ELR (cell line): ENCODE measurements around the gene GPR52.
"Not testable (repeated sequence)": the region's sequence is repeated elsewhere in the genome, so short reads cannot be mapped to it uniquely, and the experiment has no call there.

Experiments
- DNase-seq: peaks from one replicate; pipeline ENCODE4 v3.0.0-alpha.2; 2015; ENCODE audit warnings: low read depth

Gene GPR52, protein sequence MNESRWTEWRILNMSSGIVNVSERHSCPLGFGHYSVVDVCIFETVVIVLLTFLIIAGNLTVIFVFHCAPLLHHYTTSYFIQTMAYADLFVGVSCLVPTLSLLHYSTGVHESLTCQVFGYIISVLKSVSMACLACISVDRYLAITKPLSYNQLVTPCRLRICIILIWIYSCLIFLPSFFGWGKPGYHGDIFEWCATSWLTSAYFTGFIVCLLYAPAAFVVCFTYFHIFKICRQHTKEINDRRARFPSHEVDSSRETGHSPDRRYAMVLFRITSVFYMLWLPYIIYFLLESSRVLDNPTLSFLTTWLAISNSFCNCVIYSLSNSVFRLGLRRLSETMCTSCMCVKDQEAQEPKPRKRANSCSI

DNA sequence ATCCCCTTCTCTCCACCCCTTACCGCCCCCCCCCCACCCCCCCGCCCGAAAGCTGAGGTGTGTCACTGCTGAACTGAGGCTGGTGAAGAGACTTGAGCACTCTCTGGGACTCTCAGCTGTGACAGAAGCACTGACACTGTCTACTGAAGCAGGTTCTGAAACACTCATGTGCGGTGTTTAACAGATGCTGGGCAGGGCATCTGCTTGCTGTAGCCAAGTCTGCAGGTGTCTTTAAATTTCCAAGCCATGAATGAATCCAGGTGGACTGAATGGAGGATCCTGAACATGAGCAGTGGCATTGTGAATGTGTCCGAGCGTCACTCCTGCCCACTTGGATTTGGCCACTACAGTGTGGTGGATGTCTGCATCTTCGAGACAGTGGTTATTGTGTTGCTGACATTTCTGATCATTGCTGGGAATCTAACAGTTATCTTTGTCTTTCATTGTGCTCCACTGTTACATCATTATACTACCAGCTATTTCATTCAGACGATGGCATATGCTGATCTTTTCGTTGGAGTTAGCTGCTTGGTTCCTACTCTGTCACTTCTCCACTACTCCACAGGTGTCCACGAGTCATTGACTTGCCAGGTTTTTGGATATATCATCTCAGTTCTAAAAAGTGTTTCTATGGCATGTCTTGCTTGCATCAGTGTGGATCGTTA lies at the start of gene GPR52:
GPR52 (plus strand) TSS at position 99 of the 665 bp plus-strand sequence; CDS start at position 247, 148 bp downstream.
- DNase-seq, result no peak

- peak; percentile 97 for DNase-seq
Observed at GRCh38 chr1:174398246-174398645, 49.5 kb upstream of the GPR52 start.

DNA sequence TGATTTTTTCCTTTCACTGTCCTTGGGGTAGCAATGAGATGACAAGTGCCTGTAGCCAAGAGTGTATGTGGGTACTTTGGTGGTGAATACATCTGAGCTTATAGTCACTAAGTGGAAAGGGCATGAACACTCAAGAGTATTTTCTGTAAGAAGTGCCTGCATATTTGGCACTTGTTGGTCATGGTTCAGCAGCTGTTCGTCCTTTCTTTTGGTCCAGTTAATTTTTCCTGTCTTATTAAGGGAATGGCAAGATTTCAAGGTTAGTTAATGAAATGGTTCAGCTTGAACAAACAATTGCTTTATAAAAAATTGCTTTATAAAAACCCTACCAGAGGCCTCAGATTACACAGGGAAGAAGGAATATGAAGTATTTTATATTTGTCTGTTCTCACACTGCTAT lies 48.6 kb upstream of the GPR52 start:
- no peak for DNase-seq

- DNase-seq, result no peak
Observed at GRCh38 chr1:174401075-174401474, 46.7 kb upstream of the GPR52 start.

DNA sequence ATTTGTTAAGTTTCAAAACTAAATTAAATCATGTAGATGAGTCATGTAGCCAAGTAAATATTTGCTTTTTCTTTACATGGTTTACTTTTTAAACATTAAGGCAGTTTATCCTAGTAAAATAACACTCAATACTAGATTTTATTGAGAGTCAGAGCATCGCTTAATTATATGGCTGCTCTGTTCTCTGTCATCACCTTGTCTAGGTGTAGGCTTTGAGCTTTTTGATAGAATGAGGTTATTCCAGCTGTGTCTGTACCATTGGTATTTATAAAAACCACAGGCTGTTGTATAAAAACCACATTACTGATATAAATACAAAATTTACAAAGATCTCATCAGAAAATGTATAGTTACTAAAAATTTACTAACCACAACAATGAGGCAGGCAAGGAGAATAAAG lies 42.5 kb upstream of the GPR52 start:
- DNase-seq, result peak; percentile 5

GRCh38 chr1:174406421-174406820 lies 41.3 kb upstream of the GPR52 start:
- no peak for DNase-seq

GRCh38 chr1:174407665-174408064 lies 40.1 kb upstream of the GPR52 start:
- DNase-seq, result no peak

- DNase-seq, result no peak
Observed at GRCh38 chr1:174408146-174408545, 39.6 kb upstream of the GPR52 start.

GRCh38 chr1:174409801-174410200 lies 38.0 kb upstream of the GPR52 start:
- not testable (repeated sequence) for DNase-seq

GRCh38 chr1:174413632-174414031 lies 34.1 kb upstream of the GPR52 start:
- DNase-seq, result peak; percentile 38

GRCh38 chr1:174414203-174414602 lies 33.6 kb upstream of the GPR52 start:
- peak; percentile 13 for DNase-seq

GRCh38 chr1:174415506-174415905 lies 32.3 kb upstream of the GPR52 start:
- no peak for DNase-seq

GRCh38 chr1:174417921-174418320 lies 29.8 kb upstream of the GPR52 start:
- no peak for DNase-seq

DNA sequence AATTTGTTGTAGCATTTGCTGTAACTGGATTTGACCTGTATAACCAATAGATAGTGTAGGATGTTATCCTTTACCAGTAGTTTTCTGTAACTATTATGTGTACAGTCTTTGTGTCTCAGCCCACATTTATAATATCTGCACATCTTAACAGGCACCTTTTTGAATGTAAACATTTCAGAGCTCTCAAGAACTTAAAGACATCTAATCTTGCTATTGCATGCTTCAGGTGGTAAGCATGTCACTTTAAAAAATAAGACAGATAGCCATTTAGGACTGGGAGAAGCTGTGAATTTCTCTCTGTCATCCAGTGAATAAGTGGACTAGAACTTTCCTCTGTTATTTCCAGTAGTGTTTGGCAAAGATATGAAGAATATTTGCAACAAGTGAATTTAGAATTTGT lies 22.6 kb upstream of the GPR52 start:
- DNase-seq, result no peak

DNA sequence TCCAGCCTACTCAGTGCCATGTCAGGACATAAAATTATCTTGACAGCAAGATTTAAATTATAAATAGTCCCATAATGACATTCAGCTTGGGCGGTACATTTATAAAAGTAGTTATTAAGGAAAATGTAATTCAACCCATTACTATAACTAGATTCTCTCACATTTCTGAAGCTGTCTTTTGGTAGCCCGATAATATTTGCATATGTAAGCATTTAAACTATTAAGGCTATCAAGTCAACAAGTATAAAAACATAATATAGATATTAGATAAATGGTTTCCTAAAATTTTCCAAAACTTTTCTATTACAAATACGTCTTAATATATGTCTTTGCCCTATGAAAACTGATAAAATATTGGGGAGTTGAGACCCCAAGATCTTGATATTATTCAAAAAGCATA lies 21.6 kb upstream of the GPR52 start:
- no peak for DNase-seq

DNA sequence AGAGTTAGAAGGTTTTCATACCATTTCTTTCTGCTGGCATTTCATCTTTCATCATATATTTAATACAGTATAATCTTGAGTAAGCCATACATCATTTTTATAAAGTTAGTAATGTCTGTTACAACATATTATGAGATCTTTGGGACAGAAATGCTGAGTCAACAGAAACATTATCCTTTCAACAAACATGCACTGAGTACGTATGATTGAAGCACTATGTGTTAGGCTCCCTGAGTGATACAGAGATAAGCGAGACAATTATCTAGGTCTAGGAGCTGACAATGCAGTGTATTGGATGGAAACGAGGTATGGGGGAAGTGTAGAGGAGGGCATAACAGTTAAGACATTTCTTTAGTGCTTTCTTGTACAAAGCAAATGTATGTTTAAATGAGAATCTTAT lies 19.7 kb upstream of the GPR52 start:
- no peak for DNase-seq

DNA sequence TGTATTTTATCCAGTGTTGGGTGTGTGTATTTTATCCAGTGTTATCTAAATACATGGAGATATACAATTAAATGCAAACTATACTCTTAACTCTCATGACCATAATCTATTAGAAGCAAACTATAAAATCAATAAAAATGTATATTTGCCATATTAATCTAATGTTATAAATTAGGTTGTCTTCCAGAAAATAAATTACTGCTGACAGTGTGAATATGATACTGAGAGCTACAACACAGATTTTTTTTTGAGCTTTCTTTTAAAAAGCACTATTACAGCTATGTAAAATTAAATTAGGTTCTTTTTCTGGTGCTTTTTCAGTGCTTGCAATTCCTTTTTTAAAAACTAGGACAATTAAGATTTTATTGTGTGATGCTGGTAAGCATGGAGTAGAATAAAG lies 19.0 kb upstream of the GPR52 start:
- DNase-seq, result no peak

GRCh38 chr1:174433451-174433850 lies 14.3 kb upstream of the GPR52 start:
- DNase-seq, result peak; percentile 63

- no peak for DNase-seq
Observed at GRCh38 chr1:174445351-174445750, 2.4 kb upstream of the GPR52 start.

DNA sequence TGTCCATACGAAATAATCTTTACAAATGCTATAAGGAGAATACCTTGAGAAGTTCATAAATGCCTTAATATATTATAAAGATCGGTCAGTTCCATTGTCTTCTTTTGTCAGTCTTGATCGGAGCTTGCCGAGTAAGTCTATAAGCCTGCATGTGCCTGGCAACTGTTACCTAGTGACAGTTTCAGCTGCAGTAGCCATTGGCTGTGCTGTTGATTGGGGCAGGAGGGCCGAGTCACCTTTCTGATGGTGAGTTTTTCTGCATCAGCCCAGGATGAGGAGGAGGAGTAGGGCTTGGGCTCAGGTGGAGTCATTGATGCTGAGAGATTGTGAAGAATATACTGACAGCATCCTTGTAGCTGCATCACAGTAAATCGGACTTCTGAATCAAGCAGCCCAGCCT lies 1.9 kb upstream of the GPR52 start:
- DNase-seq, result no peak

DNA sequence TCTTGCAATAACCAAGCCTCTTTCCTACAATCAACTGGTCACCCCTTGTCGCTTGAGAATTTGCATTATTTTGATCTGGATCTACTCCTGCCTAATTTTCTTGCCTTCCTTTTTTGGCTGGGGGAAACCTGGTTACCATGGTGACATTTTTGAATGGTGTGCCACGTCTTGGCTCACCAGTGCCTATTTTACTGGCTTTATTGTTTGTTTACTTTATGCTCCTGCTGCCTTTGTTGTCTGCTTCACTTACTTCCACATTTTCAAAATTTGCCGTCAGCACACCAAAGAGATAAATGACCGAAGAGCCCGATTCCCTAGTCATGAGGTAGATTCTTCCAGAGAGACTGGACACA lies 743 bp downstream of the GPR52 start:
- DNase-seq, result no peak

DNA sequence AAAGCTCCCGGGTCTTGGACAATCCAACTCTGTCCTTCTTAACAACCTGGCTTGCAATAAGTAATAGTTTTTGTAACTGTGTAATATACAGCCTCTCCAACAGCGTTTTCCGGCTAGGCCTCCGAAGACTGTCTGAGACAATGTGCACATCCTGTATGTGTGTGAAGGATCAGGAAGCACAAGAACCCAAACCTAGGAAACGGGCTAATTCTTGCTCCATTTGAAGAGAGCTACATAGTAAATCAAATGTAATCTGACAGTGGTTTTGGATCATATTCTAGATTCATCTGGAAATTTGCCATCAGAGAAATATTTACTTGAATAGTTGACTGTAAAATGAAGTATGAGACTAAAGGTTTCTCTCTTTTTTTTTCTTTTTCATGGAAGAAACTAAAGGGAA lies 1.2 kb downstream of the GPR52 start:
- no peak for DNase-seq

DNA sequence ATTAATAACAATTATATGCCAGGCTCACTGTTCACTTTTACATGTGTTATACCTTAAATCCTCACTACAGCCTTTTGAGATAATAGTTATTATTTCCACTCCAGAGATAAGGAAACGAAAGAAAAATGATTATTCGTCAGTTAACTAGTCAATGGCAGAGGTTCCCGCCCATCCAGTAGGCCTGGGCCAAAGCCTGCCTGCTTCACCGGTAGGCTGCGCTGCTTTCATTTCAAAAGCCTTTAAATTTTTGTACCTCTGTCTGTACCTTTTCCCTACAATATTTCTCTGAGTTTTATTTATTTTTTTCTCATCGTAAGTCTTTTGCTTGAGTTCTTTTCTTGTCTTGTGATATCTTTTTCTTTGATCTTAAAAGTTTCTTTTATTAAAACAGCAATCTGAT lies 3.6 kb downstream of the GPR52 start:
- DNase-seq, result no peak

DNA sequence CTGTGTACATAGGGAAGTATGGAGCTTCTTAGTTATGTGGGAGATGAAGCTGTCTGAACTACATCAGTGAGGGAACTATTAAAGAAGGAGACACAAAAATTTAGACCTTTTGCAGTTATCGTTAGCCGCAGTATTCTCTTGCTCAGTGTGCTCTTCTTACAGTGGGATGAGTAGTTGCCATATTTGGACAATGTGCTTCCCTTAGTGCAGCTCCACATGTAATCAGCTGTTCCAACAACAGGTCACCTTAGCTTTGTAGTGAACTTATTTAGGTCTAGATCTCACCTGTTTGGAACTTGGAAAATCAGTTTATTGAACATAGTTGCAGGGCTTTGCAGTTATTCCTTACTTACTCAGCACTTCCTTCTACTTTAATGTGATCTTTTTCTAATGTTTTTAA lies 18.1 kb downstream of the GPR52 start:
- no peak for DNase-seq
